PC-9 (cell line): Measurements from ENCODE around the gene TAS1R3. TPM values are rescaled to one million over a fixed set of nuclear protein-coding genes. Genes with fewer than 3 reads are reported as not detected.
A peak's percentile ranks its signal among the peaks of the same experiment; 100 is the strongest.

Source experiments
- Bru-seq: library from RNA; stranded (reverse); fragments of 400-500 nt; gene quantifications from one replicate; lab custom pipeline; 2021; lab: Mats Ljungman, UMichigan
- BruChase-seq, 2 experiments: library from RNA; stranded (reverse); fragments of 400-500 nt; gene quantifications; one replicate each; lab custom pipeline; 2021; lab: Mats Ljungman, UMichigan
- BruUV-seq: library from RNA; stranded (reverse); fragments of 400-500 nt; replicated peaks from 2 replicates; lab custom pipeline; 2021; lab: Mats Ljungman, UMichigan
- CTCF ChIA-PET: fragments of 300-600 bp; sonication (Branson Sonifier 250); formaldehyde crosslinking; loops from one replicate; lab custom pipeline; 2022; ENCODE audit warnings: antibody characterized with exemption; lab: Charles Lee
- POLR2A ChIA-PET: fragments of 300-600 bp; sonication (Branson Sonifier 250); formaldehyde crosslinking; loops from one replicate; lab custom pipeline; 2022; ENCODE audit warnings: antibody characterized with exemption; ENCODE audit not compliant: unreplicated experiment; lab: Charles Lee
- DNase-seq, 2 experiments: peaks; one replicate each; pipeline versions ENCODE4 v3.0.0 to v3.0.0-alpha.2; 2015 to 2022; ENCODE audit warnings: mixed read lengths in 1 of 2
- H2AFZ ChIP-seq: fragments of 200-600 bp; sonication (generic); 2 replicates; pipeline ENCODE4 v1.8.1; 2017; ENCODE audit warnings: antibody characterized with exemption
- H3F3A ChIP-seq: fragments of 200-600 bp; sonication (generic); 2 replicates; pipeline ENCODE4 v1.8.1; 2017; ENCODE audit warnings: antibody characterized with exemption, mild to moderate bottlenecking, low read depth; ENCODE audit not compliant: insufficient read depth
- H3K27ac ChIP-seq: fragments of 200-600 bp; sonication (generic); 2 replicates; pipeline ENCODE4 v1.6.1; 2016; ENCODE audit warnings: mixed run types
- H3K27me3 ChIP-seq: fragments of 200-600 bp; sonication (generic); 2 replicates; pipeline ENCODE4 v1.6.1; 2016; ENCODE audit warnings: low read depth, mixed run types; ENCODE audit not compliant: insufficient read depth
- H3K36me3 ChIP-seq: fragments of 200-600 bp; sonication (generic); 2 replicates; pipeline ENCODE4 v1.6.1; 2016; ENCODE audit warnings: low read depth, mixed run types
- H3K4me1 ChIP-seq: fragments of 200-600 bp; sonication (generic); replicated peaks from 2 replicates; pipeline ENCODE4 v1.6.1; 2016; ENCODE audit warnings: mixed run types; ENCODE audit not compliant: insufficient read depth
- H3K4me2 ChIP-seq: fragments of 200-600 bp; sonication (generic); 2 replicates; pipeline ENCODE4 v1.6.1; 2017; ENCODE audit warnings: mixed run types
- H3K4me3 ChIP-seq: fragments of 200-600 bp; sonication (generic); 2 replicates; pipeline ENCODE4 v1.6.1; 2016; ENCODE audit warnings: mixed run types
- H3K79me2 ChIP-seq: fragments of 200-600 bp; sonication (generic); 2 replicates; pipeline ENCODE4 v1.6.1; 2017; ENCODE audit warnings: low read depth, mixed run types
- H3K9me2 ChIP-seq: fragments of 200-600 bp; sonication (generic); 2 replicates; pipeline ENCODE4 v1.8.1; 2017; ENCODE audit warnings: mild to moderate bottlenecking; ENCODE audit not compliant: insufficient read depth
- H3K9me3 ChIP-seq: fragments of 200-600 bp; sonication (generic); 2 replicates; pipeline ENCODE4 v1.8.1; 2016; ENCODE audit warnings: low read depth; ENCODE audit not compliant: insufficient read depth
- H4K20me1 ChIP-seq: fragments of 200-600 bp; sonication (generic); 2 replicates; pipeline ENCODE4 v1.8.1; 2017; ENCODE audit not compliant: insufficient read depth
- EZH2 ChIP-seq: fragments of 200-600 bp; sonication (generic); IDR thresholded peaks from 2 replicates; pipeline ENCODE4 v1.8.0; 2017; ENCODE audit warnings: antibody characterized with exemption, low read depth
- intact Hi-C: fragments of 100-400 bp; cut with micrococcal nuclease; formaldehyde crosslinking; loops from one replicate; pipeline ENCODE4 v1.10.0; 2022; ENCODE audit not compliant: unreplicated experiment
- long read RNA-seq: library from polyadenylated mRNA; stranded (forward); transcript quantifications from one replicate; pipeline ENCODE4 v2.0.0, GENCODE V29; 2022
- total RNA-seq: library from RNA; stranded (reverse); gene quantifications from 2 replicates; pipeline ENCODE4 v1.2.3, GENCODE V29; 2021
- TF ChIP-seq, protein P1 (sequence below): fragments of 200-600 bp; sonication (generic); conservative IDR thresholded peaks from 2 replicates; pipeline ENCODE4 v1.6.1; 2017; ENCODE audit warnings: mixed run types, antibody characterized with exemption, mild to moderate bottlenecking, moderate library complexity

Gene TAS1R3
- total RNA-seq (0.57 and 1.2 TPM in 2 replicates), Bru-seq, nascent RNA (percentile 19 among the genes with signal in this experiment), BruChase-seq, experiment 1, labeled RNA remaining after a 2-hour chase (percentile 11 among the genes with signal in this experiment), BruChase-seq, experiment 2, labeled RNA remaining after a 6-hour chase (percentile 40 among the genes with signal in this experiment)
- long read RNA-seq = 0 reads

DNA sequence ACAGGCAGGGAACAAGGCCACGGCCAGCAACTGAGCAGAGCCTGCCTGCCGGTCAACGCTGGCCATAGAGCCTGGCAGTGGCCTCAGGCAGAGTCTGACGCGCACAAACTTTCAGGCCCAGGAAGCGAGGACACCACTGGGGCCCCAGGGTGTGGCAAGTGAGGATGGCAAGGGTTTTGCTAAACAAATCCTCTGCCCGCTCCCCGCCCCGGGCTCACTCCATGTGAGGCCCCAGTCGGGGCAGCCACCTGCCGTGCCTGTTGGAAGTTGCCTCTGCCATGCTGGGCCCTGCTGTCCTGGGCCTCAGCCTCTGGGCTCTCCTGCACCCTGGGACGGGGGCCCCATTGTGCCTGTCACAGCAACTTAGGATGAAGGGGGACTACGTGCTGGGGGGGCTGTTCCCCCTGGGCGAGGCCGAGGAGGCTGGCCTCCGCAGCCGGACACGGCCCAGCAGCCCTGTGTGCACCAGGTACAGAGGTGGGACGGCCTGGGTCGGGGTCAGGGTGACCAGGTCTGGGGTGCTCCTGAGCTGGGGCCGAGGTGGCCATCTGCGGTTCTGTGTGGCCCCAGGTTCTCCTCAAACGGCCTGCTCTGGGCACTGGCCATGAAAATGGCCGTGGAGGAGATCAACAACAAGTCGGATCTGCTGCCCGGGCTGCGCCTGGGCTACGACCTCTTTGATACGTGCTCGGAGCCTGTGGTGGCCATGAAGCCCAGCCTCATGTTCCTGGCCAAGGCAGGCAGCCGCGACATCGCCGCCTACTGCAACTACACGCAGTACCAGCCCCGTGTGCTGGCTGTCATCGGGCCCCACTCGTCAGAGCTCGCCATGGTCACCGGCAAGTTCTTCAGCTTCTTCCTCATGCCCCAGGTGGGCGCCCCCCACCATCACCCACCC is at the start of gene TAS1R3:
TAS1R3 (plus strand) TSS at position 213 of the 898 bp plus-strand sequence; CDS start at position 279, 66 bp downstream.
- DNase-seq = peak in 1 of 2 experiments; percentile 69
- peaks cover 31% of the 10 kb centered on the region; the same call in 1 of the 2 replicates for H3F3A ChIP-seq
- no peak within 1 kb of the TSS for H2AFZ ChIP-seq
- no TSS peak for BruUV-seq
- H3K4me3 ChIP-seq = no peak within 1 kb of the TSS
- TF ChIP-seq EZH2 = no peak
- TF ChIP-seq, protein P1, sequence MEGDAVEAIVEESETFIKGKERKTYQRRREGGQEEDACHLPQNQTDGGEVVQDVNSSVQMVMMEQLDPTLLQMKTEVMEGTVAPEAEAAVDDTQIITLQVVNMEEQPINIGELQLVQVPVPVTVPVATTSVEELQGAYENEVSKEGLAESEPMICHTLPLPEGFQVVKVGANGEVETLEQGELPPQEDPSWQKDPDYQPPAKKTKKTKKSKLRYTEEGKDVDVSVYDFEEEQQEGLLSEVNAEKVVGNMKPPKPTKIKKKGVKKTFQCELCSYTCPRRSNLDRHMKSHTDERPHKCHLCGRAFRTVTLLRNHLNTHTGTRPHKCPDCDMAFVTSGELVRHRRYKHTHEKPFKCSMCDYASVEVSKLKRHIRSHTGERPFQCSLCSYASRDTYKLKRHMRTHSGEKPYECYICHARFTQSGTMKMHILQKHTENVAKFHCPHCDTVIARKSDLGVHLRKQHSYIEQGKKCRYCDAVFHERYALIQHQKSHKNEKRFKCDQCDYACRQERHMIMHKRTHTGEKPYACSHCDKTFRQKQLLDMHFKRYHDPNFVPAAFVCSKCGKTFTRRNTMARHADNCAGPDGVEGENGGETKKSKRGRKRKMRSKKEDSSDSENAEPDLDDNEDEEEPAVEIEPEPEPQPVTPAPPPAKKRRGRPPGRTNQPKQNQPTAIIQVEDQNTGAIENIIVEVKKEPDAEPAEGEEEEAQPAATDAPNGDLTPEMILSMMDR = no peak
- CTCF ChIA-PET = no interaction called here
- no peaks in the 10 kb centered on the region for H3K36me3 ChIP-seq
- POLR2A ChIA-PET = no interaction called here
- peak within 1 kb of the TSS; percentile 10; the same call in 1 of the 2 replicates for H3K27ac ChIP-seq
- peaks cover 19% of the 10 kb centered on the region for H3K4me1 ChIP-seq
- H4K20me1 ChIP-seq = peaks cover 3% of the 10 kb centered on the region; the same call in 1 of the 2 replicates
- peak within 1 kb of the TSS; percentile 65 for H3K4me2 ChIP-seq
- no peaks in the 10 kb centered on the region for H3K27me3 ChIP-seq
- intact Hi-C loops = loop anchor here (2.0 kb wide), 1 partner anchor 13 kb away; no protein-coding TSS in a partner anchor
- no peaks in the 10 kb centered on the region for H3K9me3 ChIP-seq
- no peaks in the 10 kb centered on the region for H3K9me2 ChIP-seq
- peaks cover 11% of the 10 kb centered on the region for H3K79me2 ChIP-seq

DNA sequence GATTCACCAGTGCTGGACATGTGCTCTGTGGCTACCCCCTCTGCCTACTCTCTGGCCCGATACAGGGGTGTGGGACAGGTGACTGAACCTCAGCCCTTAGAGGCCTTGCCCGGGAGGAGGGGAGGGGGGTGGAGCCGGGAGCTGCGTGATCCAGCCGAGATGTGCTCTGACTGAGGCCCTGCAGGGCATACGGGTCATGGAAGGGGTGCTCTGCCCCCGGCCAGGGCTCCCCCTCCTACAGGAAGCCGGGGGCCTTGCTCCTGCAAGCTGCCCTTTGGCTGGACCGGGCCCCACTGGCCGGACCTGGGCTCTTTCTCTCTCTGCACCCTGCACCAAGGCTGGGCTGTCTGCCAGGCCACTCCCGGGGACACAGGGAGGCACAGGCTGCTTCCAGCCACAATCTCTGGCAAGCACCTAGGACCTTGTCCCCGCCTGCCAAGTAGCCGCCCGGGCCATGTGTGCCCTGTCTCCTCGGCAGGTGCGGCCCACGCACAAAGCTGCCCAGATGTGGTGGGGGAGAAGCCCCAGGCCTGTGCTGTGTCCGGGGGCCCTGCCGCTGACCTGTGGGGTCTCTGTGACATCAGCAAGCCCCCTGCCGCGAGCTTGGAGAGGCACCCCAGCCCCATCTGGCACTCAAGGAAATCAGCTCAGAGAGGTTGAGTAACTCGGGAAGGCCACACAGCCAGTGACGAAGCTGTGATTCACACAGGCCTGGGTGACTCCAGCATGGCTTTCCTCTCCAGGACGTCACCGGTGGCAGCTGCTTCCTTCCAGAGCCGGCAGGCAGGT is 49.4 kb upstream of the TAS1R3 start:
- no TSS peak for BruUV-seq
- H3K27me3 ChIP-seq = no peaks in the 10 kb centered on the region
- TF ChIP-seq, protein P1 = no peak
- no peak for TF ChIP-seq EZH2
- H3K9me3 ChIP-seq = no peaks in the 10 kb centered on the region
- ChIA-PET POLR2A (no interaction called here), CTCF (interaction anchor here (0.6 to 0.8 kb wide), 2 partner anchors 7 to 9 kb away, joined by 3 to 7 read pairs; no protein-coding TSS in a partner anchor)
- no peak overlapping the region for H3K27ac ChIP-seq
- no peaks in the 10 kb centered on the region for H3K9me2 ChIP-seq
- peaks cover 15% of the 10 kb centered on the region; the same call in 1 of the 2 replicates for H3F3A ChIP-seq
- H2AFZ ChIP-seq = no peak overlapping the region
- intact Hi-C loops = no loop called here
- H3K4me1 ChIP-seq = peaks cover 13% of the 10 kb centered on the region
- peak overlapping the region; percentile 37; the same call in 1 of the 2 replicates for H3K4me2 ChIP-seq
- H3K36me3 ChIP-seq = no peaks in the 10 kb centered on the region
- peak; percentile 51 to 77 for DNase-seq
- H3K79me2 ChIP-seq = no peaks in the 10 kb centered on the region
- no peaks in the 10 kb centered on the region for H4K20me1 ChIP-seq
- H3K4me3 ChIP-seq = no peak overlapping the region

DNA sequence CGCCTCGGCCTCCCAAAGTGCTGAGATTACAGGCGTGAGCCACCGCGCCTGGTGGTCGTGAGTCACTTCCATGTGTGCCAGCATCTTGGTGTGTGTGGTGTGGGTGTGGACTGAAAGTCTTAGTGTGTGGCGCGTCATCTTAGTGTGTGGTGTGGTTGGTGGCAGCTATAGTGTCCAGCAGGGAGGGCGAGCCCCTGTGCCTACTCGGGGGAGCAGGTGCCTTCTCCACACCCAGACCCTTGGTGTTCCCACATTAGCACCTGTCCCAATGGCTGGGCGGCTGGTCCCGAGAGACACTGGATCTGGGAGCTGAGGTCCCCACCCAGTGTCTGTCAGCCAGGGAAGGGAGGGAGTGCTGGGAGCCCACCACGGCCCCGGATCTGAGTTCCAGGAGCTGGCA is 48.1 kb upstream of the TAS1R3 start:
- peaks cover 13% of the 10 kb centered on the region for H3K4me1 ChIP-seq
- ChIA-PET POLR2A (no interaction called here), CTCF (no interaction called here)
- no peaks in the 10 kb centered on the region for H3K9me2 ChIP-seq
- H3K79me2 ChIP-seq = no peaks in the 10 kb centered on the region
- DNase-seq = no peak
- intact Hi-C loops = no loop called here
- H3K9me3 ChIP-seq = no peaks in the 10 kb centered on the region
- H2AFZ ChIP-seq = no peak overlapping the region
- no TSS peak for BruUV-seq
- H3F3A ChIP-seq = peaks cover 15% of the 10 kb centered on the region; the same call in 1 of the 2 replicates
- no peaks in the 10 kb centered on the region for H4K20me1 ChIP-seq
- no peaks in the 10 kb centered on the region for H3K36me3 ChIP-seq
- H3K4me2 ChIP-seq = no peak overlapping the region
- H3K4me3 ChIP-seq = no peak overlapping the region
- no peaks in the 10 kb centered on the region for H3K27me3 ChIP-seq
- TF ChIP-seq, protein P1 = no peak
- TF ChIP-seq EZH2 = no peak
- no peak overlapping the region for H3K27ac ChIP-seq
